Measurements from ENCODE around the gene UBE2O. TPM values are rescaled to one million over a fixed set of nuclear protein-coding genes. Genes with fewer than 3 reads are reported as not detected.

The UBE2O gene
- total RNA-seq, 6 donors from 2014 or later, result 20.5 to 55.5 (median 27.7) TPM

DNA sequence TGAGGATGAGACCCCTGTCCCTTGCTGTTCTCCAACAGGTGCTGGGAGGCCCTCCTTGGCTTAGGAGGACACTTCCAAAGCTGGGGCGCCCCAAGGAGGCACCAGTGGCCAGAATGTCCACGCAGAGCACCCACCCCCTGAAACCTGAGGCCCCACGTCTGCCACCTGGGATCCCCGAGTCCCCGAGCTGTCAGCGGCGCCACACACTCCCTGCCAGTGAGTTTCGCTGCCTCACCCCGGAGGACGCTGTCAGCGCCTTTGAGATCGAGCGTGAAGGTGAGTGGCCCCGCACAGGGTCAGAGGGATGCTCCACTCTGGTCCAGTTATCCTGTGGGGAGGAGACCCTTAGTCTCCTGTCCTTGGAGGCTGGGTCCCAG, 15.7 kb upstream of the UBE2O start:
- no peak for TF ChIP-seq EP300 (IDR thresholded peaks at IDR 0.05)
- no peak for TF ChIP-seq POLR2AphosphoS5 (IDR thresholded peaks at IDR 0.05)
- TF ChIP-seq, protein P1, sequence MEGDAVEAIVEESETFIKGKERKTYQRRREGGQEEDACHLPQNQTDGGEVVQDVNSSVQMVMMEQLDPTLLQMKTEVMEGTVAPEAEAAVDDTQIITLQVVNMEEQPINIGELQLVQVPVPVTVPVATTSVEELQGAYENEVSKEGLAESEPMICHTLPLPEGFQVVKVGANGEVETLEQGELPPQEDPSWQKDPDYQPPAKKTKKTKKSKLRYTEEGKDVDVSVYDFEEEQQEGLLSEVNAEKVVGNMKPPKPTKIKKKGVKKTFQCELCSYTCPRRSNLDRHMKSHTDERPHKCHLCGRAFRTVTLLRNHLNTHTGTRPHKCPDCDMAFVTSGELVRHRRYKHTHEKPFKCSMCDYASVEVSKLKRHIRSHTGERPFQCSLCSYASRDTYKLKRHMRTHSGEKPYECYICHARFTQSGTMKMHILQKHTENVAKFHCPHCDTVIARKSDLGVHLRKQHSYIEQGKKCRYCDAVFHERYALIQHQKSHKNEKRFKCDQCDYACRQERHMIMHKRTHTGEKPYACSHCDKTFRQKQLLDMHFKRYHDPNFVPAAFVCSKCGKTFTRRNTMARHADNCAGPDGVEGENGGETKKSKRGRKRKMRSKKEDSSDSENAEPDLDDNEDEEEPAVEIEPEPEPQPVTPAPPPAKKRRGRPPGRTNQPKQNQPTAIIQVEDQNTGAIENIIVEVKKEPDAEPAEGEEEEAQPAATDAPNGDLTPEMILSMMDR (IDR thresholded peaks at IDR 0.05), result no peak
- no peak for TF ChIP-seq POLR2A (IDR thresholded peaks at IDR 0.05)
- Histone ChIP-seq H3K4me1 (peaks cover 3 to 5% (median 4%) of the 10 kb centered on the region in 4 donors), H3K36me3 (peaks cover 9 to 33% (median 26%) of the 10 kb centered on the region in 4 donors), H3K27me3 (no peaks in the 10 kb centered on the region), H3K4me3 (no peak overlapping the region), H3K9me3 (no peaks in the 10 kb centered on the region), H3K27ac (no peak overlapping the region)
- ATAC-seq (ENCODE audit: low FRiP score in 2 of 2) (no peak), DNase-seq (no peak)
- WGBS, 2 donors, result 92 to 95% methylated on average over 4 to 14 of the region's 14 CpGs

DNA sequence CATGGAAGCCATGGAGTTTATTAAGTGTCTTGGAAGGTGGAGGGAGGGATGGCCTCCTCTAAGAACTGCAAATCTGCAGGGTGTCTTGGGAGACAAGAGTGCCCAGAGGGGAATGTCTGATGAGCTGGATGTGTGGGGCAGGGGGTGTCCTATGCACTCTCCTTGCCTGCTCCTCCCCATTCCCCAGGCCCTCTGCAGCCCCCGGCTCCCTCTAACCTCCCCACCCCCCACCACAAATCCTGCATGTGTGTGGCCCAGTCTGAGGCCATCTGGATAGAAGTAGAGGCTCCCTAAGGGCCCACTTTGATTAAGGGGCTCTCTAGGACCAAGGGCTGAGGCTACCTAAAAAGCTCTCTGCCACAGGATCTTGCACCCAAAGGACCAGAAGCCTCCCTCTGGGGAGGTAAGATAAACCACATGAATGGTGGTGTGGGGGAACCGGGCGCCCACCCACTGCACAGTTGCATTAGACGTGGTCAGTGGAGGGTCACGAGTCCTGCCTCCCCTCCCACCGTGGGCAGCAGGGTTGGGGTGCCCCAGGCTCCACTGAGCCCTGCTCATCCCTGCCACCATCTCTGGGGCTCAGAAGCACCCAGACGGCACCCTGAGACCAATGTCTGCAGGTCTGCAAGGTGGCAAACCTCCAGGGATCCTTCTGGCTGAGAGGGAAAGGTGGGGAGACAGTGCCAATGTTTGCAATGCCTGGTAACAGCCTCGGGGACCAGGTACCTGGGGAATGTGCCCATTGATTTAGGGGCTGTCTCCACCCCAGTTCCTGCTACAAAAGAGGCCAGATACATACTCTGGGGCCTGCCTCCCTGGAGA, 15.1 kb upstream of the UBE2O start:
- WGBS, 2 donors, result 74 to 80% methylated on average over 5 to 8 of the region's 8 CpGs
- Histone ChIP-seq H3K9me3 (no peaks in the 10 kb centered on the region), H3K36me3 (peaks cover 6 to 27% (median 21%) of the 10 kb centered on the region in 4 donors), H3K4me1 (peaks cover 3 to 5% (median 4%) of the 10 kb centered on the region in 4 donors), H3K4me3 (no peak overlapping the region), H3K27me3 (no peaks in the 10 kb centered on the region), H3K27ac (no peak overlapping the region)
- ATAC-seq (ENCODE audit: low FRiP score in 2 of 2), result no peak
- no peak for DNase-seq
- TF ChIP-seq EP300 (IDR thresholded peaks at IDR 0.05), result no peak
- TF ChIP-seq, protein P1 (IDR thresholded peaks at IDR 0.05), result no peak
- no peak for TF ChIP-seq POLR2AphosphoS5 (IDR thresholded peaks at IDR 0.05)
- TF ChIP-seq POLR2A (IDR thresholded peaks at IDR 0.05), result no peak

DNA sequence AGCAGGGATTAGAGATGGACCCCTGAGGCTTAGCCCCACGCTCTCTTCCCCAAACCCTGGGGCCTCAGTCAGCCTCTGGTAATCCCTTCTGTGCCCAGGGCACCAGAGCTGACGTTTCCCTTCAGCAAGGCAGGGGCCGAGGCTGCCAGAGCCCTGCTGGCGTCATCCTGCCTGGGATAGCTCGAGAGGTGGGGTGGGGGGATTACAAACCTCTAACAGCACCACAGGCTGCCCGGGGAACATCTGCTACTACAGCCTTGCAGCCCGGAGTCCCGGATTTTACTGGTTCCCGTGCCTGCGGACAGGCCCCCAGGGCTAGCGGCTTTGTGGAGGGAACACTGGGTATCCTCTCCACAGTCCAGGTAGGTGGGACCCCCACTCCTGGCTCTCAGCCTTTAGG, 14.4 kb upstream of the UBE2O start, which contains the start of gene AANAT:
TSS of gene AANAT (plus strand) at position 238 of the 400 bp plus-strand sequence. CDS start 1,144 bp downstream, outside the sequence.
- Histone ChIP-seq H3K9me3 (no peaks in the 10 kb centered on the region), H3K36me3 (peaks cover 4 to 20% (median 15%) of the 10 kb centered on the region in 4 donors), H3K27ac (no peak within 1 kb of the TSS), H3K4me1 (peaks cover 3 to 5% (median 4%) of the 10 kb centered on the region in 4 donors), H3K4me3 (no peak within 1 kb of the TSS), H3K27me3 (no peaks in the 10 kb centered on the region)
- WGBS, 2 donors, result 81 to 82% methylated on average over 6 to 11 of the region's 11 CpGs
- ATAC-seq (ENCODE audit: low FRiP score in 2 of 2) (no peak), DNase-seq (peak in 1 of 2 donors; percentile 56)
- TF ChIP-seq POLR2AphosphoS5 (IDR thresholded peaks at IDR 0.05) (no peak), EP300 (IDR thresholded peaks at IDR 0.05) (no peak), POLR2A (IDR thresholded peaks at IDR 0.05) (no peak)
- TF ChIP-seq, protein P1 (IDR thresholded peaks at IDR 0.05), result no peak

DNA sequence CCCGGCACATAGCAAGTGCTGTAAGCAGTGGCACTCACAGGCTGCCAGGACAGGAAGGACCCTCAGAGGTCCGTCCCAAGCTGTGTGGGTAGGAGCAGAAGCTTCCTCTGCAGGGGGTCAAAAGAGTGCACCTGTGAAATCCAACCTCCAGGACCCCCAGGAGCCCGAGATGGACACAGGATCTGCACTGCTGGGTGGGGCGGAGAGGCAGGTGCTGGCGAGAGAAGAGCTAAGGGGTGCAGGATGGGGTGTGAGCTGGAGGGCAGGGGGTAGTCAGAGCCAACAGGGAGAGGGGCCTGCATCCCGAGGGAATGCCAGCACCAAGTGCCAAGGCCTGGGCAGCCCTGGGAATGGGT, 13.8 kb upstream of the UBE2O start:
- no peak for ATAC-seq (ENCODE audit: low FRiP score in 2 of 2)
- no peak for DNase-seq
- TF ChIP-seq EP300 (IDR thresholded peaks at IDR 0.05) (no peak), POLR2AphosphoS5 (IDR thresholded peaks at IDR 0.05) (no peak), POLR2A (IDR thresholded peaks at IDR 0.05) (no peak)
- TF ChIP-seq, protein P1 (IDR thresholded peaks at IDR 0.05), result no peak
- Histone ChIP-seq H3K36me3 (peaks cover 4 to 14% (median 8%) of the 10 kb centered on the region in 4 donors), H3K9me3 (no peaks in the 10 kb centered on the region), H3K4me1 (peaks cover 3 to 5% (median 4%) of the 10 kb centered on the region in 4 donors), H3K27me3 (no peaks in the 10 kb centered on the region), H3K4me3 (no peak overlapping the region), H3K27ac (no peak overlapping the region)
- 87 to 88% methylated on average over 5 of the region's 6 CpGs for WGBS, 2 donors

All from upper lobe of left lung (tissue), 6 donors.